Cortex of kidney (tissue), 1 donor: ENCODE data around the gene LRBA.
"Not testable (repeated sequence)": the region's sequence is repeated elsewhere in the genome, so short reads cannot be mapped to it uniquely, and the experiment has no call there.

Experiments used
- DNase-seq: peaks from one replicate; lab custom pipeline; 2025; lab: John Stamatoyannopoulos, UW

LRBA gene

GRCh38 chr4:150801833-150802232, 213.3 kb downstream of the LRBA start:
- DNase-seq, result no peak

- no peak for DNase-seq
Measured at GRCh38 chr4:150799207-150799606, 215.9 kb downstream of the LRBA start.

- DNase-seq, result no peak
Measured at GRCh38 chr4:150794706-150795105, 220.4 kb downstream of the LRBA start.

- no peak for DNase-seq
Measured at GRCh38 chr4:150789864-150790263, 225.2 kb downstream of the LRBA start.

- DNase-seq, result no peak
Measured at GRCh38 chr4:150784939-150785338, 230.1 kb downstream of the LRBA start.

- DNase-seq, result no peak
Measured at GRCh38 chr4:150784305-150784704, 230.8 kb downstream of the LRBA start.

- no peak for DNase-seq
Measured at GRCh38 chr4:150782921-150783320, 232.2 kb downstream of the LRBA start.

GRCh38 chr4:150782311-150782710, 232.8 kb downstream of the LRBA start:
- DNase-seq, result no peak

- DNase-seq, result no peak
Measured at GRCh38 chr4:150781191-150781590, 233.9 kb downstream of the LRBA start.

- no peak for DNase-seq
Measured at GRCh38 chr4:150779707-150780106, 235.4 kb downstream of the LRBA start.

GRCh38 chr4:150773729-150774449, 241.2 kb downstream of the LRBA start:
- no peak for DNase-seq

GRCh38 chr4:150773032-150773431, 242.1 kb downstream of the LRBA start:
- DNase-seq, result no peak

GRCh38 chr4:150771382-150771781, 243.7 kb downstream of the LRBA start:
- DNase-seq, result no peak

GRCh38 chr4:150769845-150770244, 245.2 kb downstream of the LRBA start:
- DNase-seq, result no peak

GRCh38 chr4:150769248-150769647, 245.8 kb downstream of the LRBA start:
- no peak for DNase-seq

GRCh38 chr4:150768497-150768896, 246.6 kb downstream of the LRBA start:
- no peak for DNase-seq

- DNase-seq, result no peak
Measured at GRCh38 chr4:150765216-150765615, 249.9 kb downstream of the LRBA start.

- no peak for DNase-seq
Measured at GRCh38 chr4:150751648-150752047, 263.4 kb downstream of the LRBA start.

- DNase-seq, result no peak
Measured at GRCh38 chr4:150750824-150751223, 264.3 kb downstream of the LRBA start.

GRCh38 chr4:150746156-150746555, 268.9 kb downstream of the LRBA start:
- no peak for DNase-seq

GRCh38 chr4:150744570-150744969, 270.5 kb downstream of the LRBA start:
- no peak for DNase-seq

- no peak for DNase-seq
Measured at GRCh38 chr4:150743564-150744342, 271.3 kb downstream of the LRBA start.

GRCh38 chr4:150742930-150743329, 272.2 kb downstream of the LRBA start:
- DNase-seq, result not testable (repeated sequence)
